ENCODE data around the gene CCDC85C.

The CCDC85C gene

GRCh38 chr14:99476864-99477263, 127.1 kb downstream of the CCDC85C start:
- no peak for DNase-seq (ENCODE audit: low read depth in 2 of 2)

- no peak for DNase-seq (ENCODE audit: low read depth in 2 of 2)
These were observed 128.3 kb downstream of the CCDC85C start for GRCh38 chr14:99475660-99476059.

- no peak for DNase-seq (ENCODE audit: low read depth in 2 of 2)
These were observed 128.8 kb downstream of the CCDC85C start for GRCh38 chr14:99475179-99475578.

GRCh38 chr14:99473458-99473857, 130.5 kb downstream of the CCDC85C start:
- no peak for DNase-seq (ENCODE audit: low read depth in 2 of 2)

DNA sequence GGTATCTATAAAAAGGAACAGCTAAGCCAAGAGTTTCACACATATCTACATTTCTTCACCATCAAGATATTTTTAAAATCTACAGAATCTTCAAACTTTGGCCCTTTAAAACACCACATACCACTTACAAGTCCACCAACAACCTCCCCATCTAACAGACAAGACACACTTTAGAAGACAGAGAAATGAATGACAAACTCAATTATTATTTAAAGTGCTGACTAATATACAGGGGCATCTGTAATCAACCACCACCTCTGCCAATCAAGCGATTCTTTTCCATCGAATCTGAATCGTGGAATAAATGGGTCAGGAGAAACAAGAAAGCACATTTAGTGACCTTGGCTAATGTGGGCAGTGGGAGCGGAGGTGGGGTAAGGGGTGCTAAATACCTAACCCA, 131.1 kb downstream of the CCDC85C start:
- no peak for DNase-seq (ENCODE audit: low read depth in 2 of 2)

GRCh38 chr14:99471731-99472130, 132.3 kb downstream of the CCDC85C start:
- DNase-seq (ENCODE audit: low read depth in 2 of 2), result no peak

- no peak for DNase-seq (ENCODE audit: low read depth in 2 of 2)
These were observed 135.0 kb downstream of the CCDC85C start for GRCh38 chr14:99468836-99469592.

DNA sequence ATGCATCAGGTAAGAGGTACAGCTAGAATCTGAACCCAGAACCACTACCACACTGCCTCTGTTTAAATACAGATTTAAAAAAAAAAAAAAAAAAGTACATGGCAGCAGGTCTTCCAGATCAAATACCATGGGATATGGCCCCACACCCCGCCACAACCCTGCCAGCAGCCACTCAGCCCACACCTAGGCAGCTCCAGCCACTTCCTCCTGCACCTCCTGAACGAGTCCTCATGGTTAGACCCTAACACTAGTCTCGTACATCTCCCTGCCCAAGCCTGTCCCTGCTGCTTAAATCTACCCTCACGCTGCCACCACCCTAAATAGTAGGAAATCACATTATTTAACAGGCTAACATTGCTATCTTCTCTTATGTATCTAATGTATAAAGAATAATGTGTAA, 135.9 kb downstream of the CCDC85C start:
- no peak for DNase-seq (ENCODE audit: low read depth in 2 of 2)

DNA sequence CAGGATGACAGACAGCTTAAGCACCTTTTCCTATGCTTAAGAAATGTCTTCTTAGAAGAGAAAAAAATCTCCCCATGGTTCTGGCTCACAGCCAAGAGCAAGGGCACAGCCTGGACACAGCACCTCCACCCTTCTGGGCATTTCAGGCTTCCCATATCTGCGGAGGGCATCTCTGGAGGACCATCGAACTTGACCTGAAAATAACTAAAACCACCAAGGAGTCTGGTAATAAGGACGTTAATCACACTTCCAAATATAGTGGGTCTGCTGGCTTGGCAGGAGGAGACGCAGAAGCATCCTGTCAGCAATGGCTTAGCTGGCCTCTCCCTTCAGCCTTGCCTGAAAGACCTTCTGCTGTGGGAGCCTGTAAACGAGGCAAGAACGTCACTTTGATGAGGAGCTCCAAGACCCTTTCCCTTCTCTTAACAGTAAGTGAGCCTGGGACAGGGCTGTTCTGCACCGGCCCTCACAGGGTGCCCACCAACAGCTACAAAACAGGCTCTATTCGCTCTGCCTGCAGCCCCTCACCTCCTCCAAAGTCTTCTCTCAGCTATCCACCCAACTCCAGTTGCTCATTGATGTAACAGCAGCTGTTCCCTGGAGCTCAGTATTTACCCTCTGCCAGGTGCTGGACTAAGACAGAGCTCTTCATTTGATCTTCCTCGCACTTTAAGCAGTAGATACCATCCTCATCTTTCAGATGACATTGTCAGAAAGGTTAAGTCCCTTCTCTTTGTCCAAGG, 136.5 kb downstream of the CCDC85C start:
- no peak for DNase-seq (ENCODE audit: low read depth in 2 of 2)

GRCh38 chr14:99466758-99467157, 137.2 kb downstream of the CCDC85C start:
- DNase-seq (ENCODE audit: low read depth in 2 of 2), result no peak

- DNase-seq (ENCODE audit: low read depth in 2 of 2), result no peak
These were observed 138.7 kb downstream of the CCDC85C start for GRCh38 chr14:99465288-99465687.

GRCh38 chr14:99463974-99464373, 140.0 kb downstream of the CCDC85C start:
- DNase-seq (ENCODE audit: low read depth in 2 of 2), result no peak

DNA sequence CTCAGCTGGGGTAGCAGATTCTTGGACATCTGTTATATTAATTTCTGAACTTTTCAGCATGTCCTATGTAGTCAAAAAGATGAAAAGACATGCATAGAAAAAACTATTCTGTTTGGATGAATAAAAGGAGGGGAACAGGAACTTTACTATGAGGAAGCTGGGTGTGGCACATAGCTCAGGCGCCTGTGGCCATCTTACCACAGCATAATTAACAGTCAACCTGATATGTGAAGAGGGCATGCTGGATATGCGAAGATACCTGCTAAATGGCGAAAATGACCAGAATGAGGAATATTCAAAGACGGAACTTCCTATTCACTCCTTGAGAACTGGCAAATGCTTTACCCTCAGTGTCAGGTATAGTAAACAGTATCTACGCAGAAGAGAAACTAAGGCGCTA, 141.8 kb downstream of the CCDC85C start:
- DNase-seq (ENCODE audit: low read depth in 2 of 2), result no peak

DNA sequence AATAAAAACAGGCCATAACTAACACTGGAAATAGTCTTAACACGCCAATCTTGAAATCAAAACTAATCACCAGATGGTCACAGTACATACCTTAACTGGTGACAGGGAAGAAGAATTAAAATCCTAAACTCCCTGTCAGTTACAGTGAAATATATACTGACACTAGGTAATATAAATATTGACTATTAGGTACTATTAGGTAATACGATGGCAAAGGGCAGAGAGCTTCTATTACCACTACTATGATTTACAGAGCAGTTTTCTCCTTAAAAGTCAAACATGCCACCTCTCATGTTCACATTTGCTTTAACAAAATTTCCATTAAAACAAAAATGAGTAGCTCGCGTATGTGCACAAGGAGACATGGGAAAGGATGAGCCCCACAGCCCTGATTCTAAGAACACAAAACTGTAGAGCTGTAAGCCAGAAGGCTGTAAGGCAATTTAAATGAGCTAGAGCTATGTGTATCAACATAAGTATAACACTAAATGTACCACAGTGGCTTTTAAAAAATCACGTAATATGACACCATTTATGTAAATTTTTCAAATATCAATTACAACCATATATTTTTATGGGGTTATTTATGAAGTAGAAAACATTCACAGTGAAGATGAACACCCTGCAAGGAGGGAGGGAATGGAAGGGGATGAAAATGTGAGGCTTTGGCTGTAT, 142.5 kb downstream of the CCDC85C start:
- DNase-seq (ENCODE audit: low read depth in 2 of 2), result no peak

DNA sequence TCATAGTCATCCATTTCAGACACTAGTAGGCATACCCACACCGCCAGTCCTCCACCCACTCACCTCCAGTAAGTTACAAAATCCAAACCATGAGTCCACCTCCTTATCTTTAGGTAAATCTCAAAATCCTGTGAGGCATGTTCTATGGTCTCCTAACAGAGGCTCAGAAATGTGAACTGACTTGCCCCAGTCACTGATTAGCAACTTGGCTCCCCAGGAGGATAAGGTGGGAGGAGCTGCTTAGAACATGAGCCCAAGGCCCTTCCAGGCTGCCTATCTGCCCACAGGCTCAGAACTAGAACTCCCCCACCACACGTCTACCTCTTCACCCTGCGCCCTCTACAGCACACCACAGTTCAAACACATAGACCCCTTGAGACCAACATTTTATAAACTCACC, 143.2 kb downstream of the CCDC85C start:
- no peak for DNase-seq (ENCODE audit: low read depth in 2 of 2)

- DNase-seq (ENCODE audit: low read depth in 2 of 2), result no peak
These were observed 144.4 kb downstream of the CCDC85C start for GRCh38 chr14:99459481-99460100.

DNA sequence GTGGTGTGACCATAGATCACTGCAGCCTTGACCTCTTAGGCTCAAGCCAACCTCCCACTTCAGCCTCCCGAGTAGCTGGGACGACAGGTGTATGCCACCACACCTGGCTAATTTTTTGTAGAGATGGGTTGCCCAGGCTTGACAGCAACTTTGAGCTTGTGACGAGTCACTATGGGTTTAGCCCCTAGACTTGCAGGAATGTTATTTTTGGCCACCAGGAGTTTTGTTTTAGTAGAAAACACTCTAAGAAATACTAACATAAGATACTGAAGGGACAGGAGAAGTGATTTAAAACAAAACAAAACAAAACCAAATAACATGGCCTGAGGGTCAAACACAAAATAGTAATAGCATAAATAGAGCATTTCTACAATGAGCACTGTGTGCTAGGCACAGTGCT, 149.8 kb downstream of the CCDC85C start:
- DNase-seq (ENCODE audit: low read depth in 2 of 2), result no peak

GRCh38 chr14:99452968-99453367, 151.0 kb downstream of the CCDC85C start:
- no peak for DNase-seq (ENCODE audit: low read depth in 2 of 2)

DNA sequence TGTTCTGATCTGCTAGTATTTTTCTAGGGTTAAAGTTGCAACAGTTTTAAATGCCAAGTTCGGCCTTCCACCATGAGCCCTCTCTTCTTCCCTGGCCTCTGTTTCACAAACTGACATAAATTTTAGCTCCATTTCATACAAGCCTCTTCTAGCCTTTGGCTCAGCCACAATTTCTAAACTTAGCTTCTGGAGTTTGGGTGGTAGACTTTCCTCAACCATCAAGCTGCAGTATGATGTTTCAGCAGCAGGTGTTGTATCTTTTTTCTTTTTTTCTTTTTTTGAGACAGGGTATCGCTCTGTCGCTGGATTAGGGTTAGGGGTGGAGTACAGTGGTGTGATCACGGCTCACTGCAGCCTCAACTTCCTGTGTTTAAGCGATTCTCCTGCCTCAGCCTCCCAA, 152.8 kb downstream of the CCDC85C start:
- DNase-seq (ENCODE audit: low read depth in 2 of 2), result no peak

GRCh38 chr14:99450266-99450665, 153.7 kb downstream of the CCDC85C start:
- DNase-seq (ENCODE audit: low read depth in 2 of 2), result no peak
